WTC11 (cell line): ENCODE measurements around the gene GZMM. TPM values are rescaled to one million over a fixed set of nuclear protein-coding genes. Genes with fewer than 3 reads are reported as not detected.

Experiments used
- ATAC-seq: fragments of 200-7000 bp; cut with Tn5 transposase; 2 replicates; pipeline ENCODE4 v1.10.0; 2021; ENCODE audit warnings: mild to moderate bottlenecking, moderate library complexity
- CTCF ChIA-PET: fragments of 300-600 bp; sonication (Branson Sonifier 250); formaldehyde crosslinking; loops from one replicate; lab custom pipeline; 2021; ENCODE audit warnings: antibody characterized with exemption; lab: Charles Lee
- POLR2A ChIA-PET: fragments of 350-600 bp; sonication (Branson Sonifier 250); formaldehyde crosslinking; loops from one replicate; lab custom pipeline; 2021; ENCODE audit warnings: antibody characterized with exemption; lab: Charles Lee
- DNase-seq: peaks from one replicate; pipeline ENCODE4 v3.0.0; 2021; ENCODE audit warnings: low spot score
- H3K27ac Mint-ChIP-seq: 2 replicates; pipeline ENCODE4 v1.8.0; 2021; ENCODE audit warnings: mixed read lengths
- H3K27me3 Mint-ChIP-seq: 2 replicates; pipeline ENCODE4 v1.8.0; 2021; ENCODE audit warnings: low read depth, mild to moderate bottlenecking, moderate library complexity, mixed read lengths
- H3K36me3 Mint-ChIP-seq: 2 replicates; pipeline ENCODE4 v1.8.0; 2021; ENCODE audit warnings: mixed read lengths
- H3K4me1 Mint-ChIP-seq: 2 replicates; pipeline ENCODE4 v1.8.0; 2022; ENCODE audit warnings: mixed read lengths
- H3K4me3 Mint-ChIP-seq: 2 replicates; pipeline ENCODE4 v1.8.0; 2021; ENCODE audit warnings: mild to moderate bottlenecking, moderate library complexity, mixed read lengths
- H3K9me3 Mint-ChIP-seq: 2 replicates; pipeline ENCODE4 v1.8.0; 2021; ENCODE audit warnings: mixed read lengths
- CREM ChIP-seq: sonication (generic); formaldehyde crosslinking; IDR thresholded peaks from 2 replicates; pipeline ENCODE4 v1.8.1; 2022; ENCODE audit warnings: mild to moderate bottlenecking, missing genetic modification reagents, moderate library complexity
- EMX1 ChIP-seq: fragments of 250-450 bp; sonication (Bioruptor Pico); IDR thresholded peaks from 2 replicates; pipeline ENCODE4 v1.8.0; 2021; ENCODE audit warnings: mild to moderate bottlenecking
- FOXP1 ChIP-seq: sonication (generic); formaldehyde crosslinking; IDR thresholded peaks from 2 replicates; pipeline ENCODE4 v1.8.0; 2022; ENCODE audit warnings: missing genetic modification reagents, mild to moderate bottlenecking, moderate library complexity, borderline replicate concordance
- GTF2I ChIP-seq: fragments of 250-450 bp; sonication (Bioruptor Pico); conservative IDR thresholded peaks from 2 replicates; pipeline ENCODE4 v1.4.0; 2021; ENCODE audit warnings: mild to moderate bottlenecking
- IRF2 ChIP-seq: sonication (generic); formaldehyde crosslinking; IDR thresholded peaks from 2 replicates; pipeline ENCODE4 v1.8.0; 2022; ENCODE audit warnings: low read depth, missing genetic modification reagents, borderline replicate concordance
- RORB ChIP-seq: fragments of 250-450 bp; sonication (Bioruptor Pico); IDR thresholded peaks from 2 replicates; pipeline ENCODE4 v1.9.0; 2021; ENCODE audit warnings: mild to moderate bottlenecking
- SOX15 ChIP-seq: fragments of 250-450 bp; sonication (Bioruptor Pico); IDR thresholded peaks from 2 replicates; pipeline ENCODE4 v1.9.0; 2021; ENCODE audit warnings: mild to moderate bottlenecking
- TEAD1 ChIP-seq: sonication (generic); formaldehyde crosslinking; IDR thresholded peaks from 2 replicates; pipeline ENCODE4 v1.8.0; 2022; ENCODE audit warnings: mild to moderate bottlenecking, missing genetic modification reagents
- total RNA-seq: library from RNA; stranded (reverse); gene quantifications from 3 replicates; pipeline ENCODE4 v1.2.3, GENCODE V29; 2021
- TF ChIP-seq, protein P1 (sequence below): fragments of 250-450 bp; sonication (Bioruptor Pico); IDR thresholded peaks from 2 replicates; pipeline ENCODE4 v1.9.0; 2021; ENCODE audit warnings: mild to moderate bottlenecking
- TF ChIP-seq, protein P2 (sequence below): sonication (generic); formaldehyde crosslinking; IDR thresholded peaks from 2 replicates; pipeline ENCODE4 v1.8.1; 2023; ENCODE audit warnings: mild to moderate bottlenecking, missing genetic modification reagents
- TF ChIP-seq, protein P3 (sequence below): sonication (generic); formaldehyde crosslinking; IDR thresholded peaks from 2 replicates; pipeline ENCODE4 v1.8.1; 2023; ENCODE audit warnings: mild to moderate bottlenecking, missing genetic modification reagents
- TF ChIP-seq, protein P4 (sequence below): sonication (generic); formaldehyde crosslinking; IDR thresholded peaks from 2 replicates; pipeline ENCODE4 v1.8.1; 2023; ENCODE audit warnings: mild to moderate bottlenecking, missing genetic modification reagents, moderate library complexity
- TF ChIP-seq, protein P5 (sequence below): fragments of 250-450 bp; sonication (Bioruptor Pico); IDR thresholded peaks from 2 replicates; pipeline ENCODE4 v1.9.0; 2021; ENCODE audit warnings: mild to moderate bottlenecking, borderline replicate concordance

GZMM gene
- total RNA-seq, 1 experiment from 2014 or later, result 0.68 TPM

DNA sequence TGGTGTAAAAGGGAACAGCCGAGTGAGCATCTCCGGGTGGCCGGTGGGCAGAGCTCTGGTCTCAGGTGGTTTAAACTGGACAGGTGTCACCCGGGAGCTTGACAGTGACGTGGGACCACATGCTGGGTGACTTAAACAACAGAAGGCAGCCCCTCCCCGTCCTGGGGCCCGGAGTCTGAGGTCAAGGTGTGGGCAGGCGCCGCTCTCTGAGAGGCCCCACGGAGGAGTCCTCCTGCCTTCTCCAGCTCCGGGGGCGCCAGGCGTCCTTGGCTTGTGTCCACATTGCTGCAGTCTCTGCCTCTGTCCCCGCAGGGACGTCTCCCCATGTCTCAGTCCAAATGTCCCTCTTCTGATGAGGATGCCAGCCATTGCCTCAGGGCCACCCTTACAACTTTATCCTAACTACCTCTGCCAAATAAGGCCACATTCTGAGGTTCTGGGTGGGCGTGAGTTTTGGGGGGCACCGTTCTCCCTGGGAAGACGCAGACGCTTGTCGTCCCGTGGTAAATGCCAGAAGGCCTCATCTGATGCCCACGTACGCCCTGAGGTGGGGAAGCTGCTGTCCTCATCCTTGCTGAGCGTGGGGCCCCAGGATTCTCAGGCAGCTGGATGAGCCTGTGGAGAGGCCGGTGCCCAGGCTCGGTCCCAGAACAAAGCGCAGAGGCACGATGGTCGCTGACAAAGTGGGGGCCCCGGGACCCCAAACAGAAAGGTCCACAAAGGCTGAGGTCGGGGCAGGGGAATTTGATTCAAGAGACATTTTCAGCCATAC, 12.9 kb downstream of the GZMM start:
- TF ChIP-seq SOX15 (CRISPR knock-in tag), result no peak
- no peak for TF ChIP-seq RORB (CRISPR knock-in tag)
- TF ChIP-seq, protein P1, sequence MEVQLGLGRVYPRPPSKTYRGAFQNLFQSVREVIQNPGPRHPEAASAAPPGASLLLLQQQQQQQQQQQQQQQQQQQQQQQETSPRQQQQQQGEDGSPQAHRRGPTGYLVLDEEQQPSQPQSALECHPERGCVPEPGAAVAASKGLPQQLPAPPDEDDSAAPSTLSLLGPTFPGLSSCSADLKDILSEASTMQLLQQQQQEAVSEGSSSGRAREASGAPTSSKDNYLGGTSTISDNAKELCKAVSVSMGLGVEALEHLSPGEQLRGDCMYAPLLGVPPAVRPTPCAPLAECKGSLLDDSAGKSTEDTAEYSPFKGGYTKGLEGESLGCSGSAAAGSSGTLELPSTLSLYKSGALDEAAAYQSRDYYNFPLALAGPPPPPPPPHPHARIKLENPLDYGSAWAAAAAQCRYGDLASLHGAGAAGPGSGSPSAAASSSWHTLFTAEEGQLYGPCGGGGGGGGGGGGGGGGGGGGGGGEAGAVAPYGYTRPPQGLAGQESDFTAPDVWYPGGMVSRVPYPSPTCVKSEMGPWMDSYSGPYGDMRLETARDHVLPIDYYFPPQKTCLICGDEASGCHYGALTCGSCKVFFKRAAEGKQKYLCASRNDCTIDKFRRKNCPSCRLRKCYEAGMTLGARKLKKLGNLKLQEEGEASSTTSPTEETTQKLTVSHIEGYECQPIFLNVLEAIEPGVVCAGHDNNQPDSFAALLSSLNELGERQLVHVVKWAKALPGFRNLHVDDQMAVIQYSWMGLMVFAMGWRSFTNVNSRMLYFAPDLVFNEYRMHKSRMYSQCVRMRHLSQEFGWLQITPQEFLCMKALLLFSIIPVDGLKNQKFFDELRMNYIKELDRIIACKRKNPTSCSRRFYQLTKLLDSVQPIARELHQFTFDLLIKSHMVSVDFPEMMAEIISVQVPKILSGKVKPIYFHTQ (CRISPR knock-in tag), result no peak
- TF ChIP-seq, protein P2, sequence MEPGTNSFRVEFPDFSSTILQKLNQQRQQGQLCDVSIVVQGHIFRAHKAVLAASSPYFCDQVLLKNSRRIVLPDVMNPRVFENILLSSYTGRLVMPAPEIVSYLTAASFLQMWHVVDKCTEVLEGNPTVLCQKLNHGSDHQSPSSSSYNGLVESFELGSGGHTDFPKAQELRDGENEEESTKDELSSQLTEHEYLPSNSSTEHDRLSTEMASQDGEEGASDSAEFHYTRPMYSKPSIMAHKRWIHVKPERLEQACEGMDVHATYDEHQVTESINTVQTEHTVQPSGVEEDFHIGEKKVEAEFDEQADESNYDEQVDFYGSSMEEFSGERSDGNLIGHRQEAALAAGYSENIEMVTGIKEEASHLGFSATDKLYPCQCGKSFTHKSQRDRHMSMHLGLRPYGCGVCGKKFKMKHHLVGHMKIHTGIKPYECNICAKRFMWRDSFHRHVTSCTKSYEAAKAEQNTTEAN, result no peak
- TF ChIP-seq FOXP1 (CRISPR knock-in tag), result no peak
- TF ChIP-seq, protein P3, sequence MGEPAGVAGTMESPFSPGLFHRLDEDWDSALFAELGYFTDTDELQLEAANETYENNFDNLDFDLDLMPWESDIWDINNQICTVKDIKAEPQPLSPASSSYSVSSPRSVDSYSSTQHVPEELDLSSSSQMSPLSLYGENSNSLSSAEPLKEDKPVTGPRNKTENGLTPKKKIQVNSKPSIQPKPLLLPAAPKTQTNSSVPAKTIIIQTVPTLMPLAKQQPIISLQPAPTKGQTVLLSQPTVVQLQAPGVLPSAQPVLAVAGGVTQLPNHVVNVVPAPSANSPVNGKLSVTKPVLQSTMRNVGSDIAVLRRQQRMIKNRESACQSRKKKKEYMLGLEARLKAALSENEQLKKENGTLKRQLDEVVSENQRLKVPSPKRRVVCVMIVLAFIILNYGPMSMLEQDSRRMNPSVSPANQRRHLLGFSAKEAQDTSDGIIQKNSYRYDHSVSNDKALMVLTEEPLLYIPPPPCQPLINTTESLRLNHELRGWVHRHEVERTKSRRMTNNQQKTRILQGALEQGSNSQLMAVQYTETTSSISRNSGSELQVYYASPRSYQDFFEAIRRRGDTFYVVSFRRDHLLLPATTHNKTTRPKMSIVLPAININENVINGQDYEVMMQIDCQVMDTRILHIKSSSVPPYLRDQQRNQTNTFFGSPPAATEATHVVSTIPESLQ (CRISPR knock-in tag), result no peak
- ChIA-PET POLR2A (interaction anchor here (0.6 kb wide), 1 partner anchor 29 kb away, joined by 9 read pairs; no protein-coding TSS in a partner anchor), CTCF (interaction anchor here (0.7 to 1.1 kb wide), 3 partner anchors 21 to 46 kb away, joined by 3 to 4 read pairs (median 3); no protein-coding TSS in a partner anchor)
- peaks cover under 1% of the 10 kb centered on the region; the same call in 1 of the 2 replicates for H3K27me3 Mint-ChIP-seq
- ATAC-seq, result no peak
- no peaks in the 10 kb centered on the region for H3K4me1 Mint-ChIP-seq
- no peak overlapping the region for H3K4me3 Mint-ChIP-seq
- no peaks in the 10 kb centered on the region for H3K36me3 Mint-ChIP-seq
- DNase-seq, result no peak
- no peaks in the 10 kb centered on the region for H3K9me3 Mint-ChIP-seq
- H3K27ac Mint-ChIP-seq, result no peak overlapping the region

DNA sequence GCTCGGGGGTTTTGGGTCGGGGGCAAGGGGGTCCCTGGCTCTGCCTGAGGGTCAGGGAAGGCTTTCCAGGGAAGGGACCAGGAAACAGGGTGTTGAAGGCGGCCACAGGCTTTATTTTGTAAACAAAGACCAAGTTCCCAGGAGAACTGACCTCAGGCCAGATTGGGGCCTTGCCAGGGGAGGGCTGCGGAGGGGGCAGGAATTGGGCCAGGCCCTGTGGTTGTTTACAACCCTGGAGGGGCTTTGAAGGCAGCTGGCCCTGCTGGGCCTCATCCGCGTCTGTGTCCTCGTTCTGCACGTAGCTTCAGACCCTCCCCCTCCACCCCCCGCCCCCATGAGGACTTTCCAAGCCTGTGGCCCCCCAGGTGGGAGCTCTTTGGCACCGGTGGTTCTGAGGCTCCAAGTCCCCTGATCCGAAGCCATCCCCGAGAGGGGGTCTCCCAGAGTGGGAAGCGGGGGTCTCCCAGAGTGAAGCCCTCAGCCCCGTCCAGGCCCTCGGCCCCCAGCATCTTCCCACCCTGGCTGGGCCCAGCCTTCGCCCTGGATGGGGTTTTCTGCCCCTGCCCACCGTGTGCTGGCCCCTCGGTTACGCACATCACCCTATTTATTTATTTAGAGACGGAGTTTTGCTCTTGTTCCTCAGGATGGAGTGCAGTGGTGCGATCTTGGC, 15.1 kb downstream of the GZMM start:
- CTCF ChIA-PET, result no interaction called here
- TF ChIP-seq, protein P4, sequence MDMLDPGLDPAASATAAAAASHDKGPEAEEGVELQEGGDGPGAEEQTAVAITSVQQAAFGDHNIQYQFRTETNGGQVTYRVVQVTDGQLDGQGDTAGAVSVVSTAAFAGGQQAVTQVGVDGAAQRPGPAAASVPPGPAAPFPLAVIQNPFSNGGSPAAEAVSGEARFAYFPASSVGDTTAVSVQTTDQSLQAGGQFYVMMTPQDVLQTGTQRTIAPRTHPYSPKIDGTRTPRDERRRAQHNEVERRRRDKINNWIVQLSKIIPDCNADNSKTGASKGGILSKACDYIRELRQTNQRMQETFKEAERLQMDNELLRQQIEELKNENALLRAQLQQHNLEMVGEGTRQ (CRISPR knock-in tag), result no peak
- TF ChIP-seq GTF2I (CRISPR knock-in tag) (no peak), EMX1 (CRISPR knock-in tag) (no peak), IRF2 (CRISPR knock-in tag) (no peak), TEAD1 (CRISPR knock-in tag) (no peak), CREM (CRISPR knock-in tag) (no peak)
- TF ChIP-seq, protein P5, sequence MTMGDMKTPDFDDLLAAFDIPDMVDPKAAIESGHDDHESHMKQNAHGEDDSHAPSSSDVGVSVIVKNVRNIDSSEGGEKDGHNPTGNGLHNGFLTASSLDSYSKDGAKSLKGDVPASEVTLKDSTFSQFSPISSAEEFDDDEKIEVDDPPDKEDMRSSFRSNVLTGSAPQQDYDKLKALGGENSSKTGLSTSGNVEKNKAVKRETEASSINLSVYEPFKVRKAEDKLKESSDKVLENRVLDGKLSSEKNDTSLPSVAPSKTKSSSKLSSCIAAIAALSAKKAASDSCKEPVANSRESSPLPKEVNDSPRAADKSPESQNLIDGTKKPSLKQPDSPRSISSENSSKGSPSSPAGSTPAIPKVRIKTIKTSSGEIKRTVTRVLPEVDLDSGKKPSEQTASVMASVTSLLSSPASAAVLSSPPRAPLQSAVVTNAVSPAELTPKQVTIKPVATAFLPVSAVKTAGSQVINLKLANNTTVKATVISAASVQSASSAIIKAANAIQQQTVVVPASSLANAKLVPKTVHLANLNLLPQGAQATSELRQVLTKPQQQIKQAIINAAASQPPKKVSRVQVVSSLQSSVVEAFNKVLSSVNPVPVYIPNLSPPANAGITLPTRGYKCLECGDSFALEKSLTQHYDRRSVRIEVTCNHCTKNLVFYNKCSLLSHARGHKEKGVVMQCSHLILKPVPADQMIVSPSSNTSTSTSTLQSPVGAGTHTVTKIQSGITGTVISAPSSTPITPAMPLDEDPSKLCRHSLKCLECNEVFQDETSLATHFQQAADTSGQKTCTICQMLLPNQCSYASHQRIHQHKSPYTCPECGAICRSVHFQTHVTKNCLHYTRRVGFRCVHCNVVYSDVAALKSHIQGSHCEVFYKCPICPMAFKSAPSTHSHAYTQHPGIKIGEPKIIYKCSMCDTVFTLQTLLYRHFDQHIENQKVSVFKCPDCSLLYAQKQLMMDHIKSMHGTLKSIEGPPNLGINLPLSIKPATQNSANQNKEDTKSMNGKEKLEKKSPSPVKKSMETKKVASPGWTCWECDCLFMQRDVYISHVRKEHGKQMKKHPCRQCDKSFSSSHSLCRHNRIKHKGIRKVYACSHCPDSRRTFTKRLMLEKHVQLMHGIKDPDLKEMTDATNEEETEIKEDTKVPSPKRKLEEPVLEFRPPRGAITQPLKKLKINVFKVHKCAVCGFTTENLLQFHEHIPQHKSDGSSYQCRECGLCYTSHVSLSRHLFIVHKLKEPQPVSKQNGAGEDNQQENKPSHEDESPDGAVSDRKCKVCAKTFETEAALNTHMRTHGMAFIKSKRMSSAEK (CRISPR knock-in tag), result no peak
- TF ChIP-seq, all 79 proteins: peak for 0
- peaks cover 7% of the 10 kb centered on the region for H3K36me3 Mint-ChIP-seq
- DNase-seq (no peak), ATAC-seq (no peak)
- peaks cover 7% of the 10 kb centered on the region for H3K4me1 Mint-ChIP-seq
- peaks cover 14% of the 10 kb centered on the region for H3K27me3 Mint-ChIP-seq
- POLR2A ChIA-PET, result interaction anchor here (0.7 kb wide), 1 partner anchor 721 kb away, joined by 3 read pairs; no protein-coding TSS in a partner anchor
- H3K9me3 Mint-ChIP-seq, result peaks cover 7% of the 10 kb centered on the region
- H3K4me3 Mint-ChIP-seq, result no peak overlapping the region
- no peak overlapping the region for H3K27ac Mint-ChIP-seq
